IPS-18c (cell line): ENCODE measurements around the gene NALCN.

Source experiments
- H3K4me3 ChIP-seq: 2 replicates; pipeline ENCODE4 v1.7.0; 2013; ENCODE audit warnings: low read depth, mild to moderate bottlenecking, low read length, moderate library complexity; ENCODE audit not compliant: insufficient read depth
- H3K9me3 ChIP-seq: one replicate; pipeline ENCODE4 v1.6.1; 2013; ENCODE audit warnings: mild to moderate bottlenecking, low read length, moderate library complexity; ENCODE audit not compliant: control insufficient read depth, insufficient read depth

Gene NALCN

DNA sequence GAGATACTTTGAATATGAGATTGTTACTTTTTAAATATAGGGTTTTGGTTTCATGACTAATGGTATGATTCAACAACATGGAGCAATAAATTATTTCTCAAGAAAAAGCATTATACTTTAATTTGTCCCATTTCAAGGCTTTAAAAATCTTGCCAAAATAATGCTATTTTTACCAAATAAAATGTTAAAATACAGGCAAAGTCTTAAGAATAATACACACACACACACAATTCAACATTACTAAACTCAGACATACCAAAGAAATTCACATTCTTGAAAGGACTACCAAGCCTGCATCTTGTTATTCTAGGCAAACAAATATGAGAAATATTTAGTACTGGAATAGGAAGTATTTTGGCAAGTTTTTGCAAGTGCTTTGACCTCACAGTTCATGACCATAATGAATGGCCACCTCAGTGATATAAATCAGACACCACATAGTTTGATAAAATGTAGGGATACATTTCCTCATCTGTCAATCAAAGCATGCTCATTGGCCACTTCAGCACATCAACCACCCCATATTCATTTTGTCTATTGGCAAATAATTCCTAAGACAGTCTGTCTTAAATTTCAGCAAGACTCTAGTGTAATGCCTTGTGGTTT lies 107.2 kb downstream of the NALCN start:
- Histone ChIP-seq H3K4me3 (no peak overlapping the region), H3K9me3 (no peaks in the 10 kb centered on the region)

DNA sequence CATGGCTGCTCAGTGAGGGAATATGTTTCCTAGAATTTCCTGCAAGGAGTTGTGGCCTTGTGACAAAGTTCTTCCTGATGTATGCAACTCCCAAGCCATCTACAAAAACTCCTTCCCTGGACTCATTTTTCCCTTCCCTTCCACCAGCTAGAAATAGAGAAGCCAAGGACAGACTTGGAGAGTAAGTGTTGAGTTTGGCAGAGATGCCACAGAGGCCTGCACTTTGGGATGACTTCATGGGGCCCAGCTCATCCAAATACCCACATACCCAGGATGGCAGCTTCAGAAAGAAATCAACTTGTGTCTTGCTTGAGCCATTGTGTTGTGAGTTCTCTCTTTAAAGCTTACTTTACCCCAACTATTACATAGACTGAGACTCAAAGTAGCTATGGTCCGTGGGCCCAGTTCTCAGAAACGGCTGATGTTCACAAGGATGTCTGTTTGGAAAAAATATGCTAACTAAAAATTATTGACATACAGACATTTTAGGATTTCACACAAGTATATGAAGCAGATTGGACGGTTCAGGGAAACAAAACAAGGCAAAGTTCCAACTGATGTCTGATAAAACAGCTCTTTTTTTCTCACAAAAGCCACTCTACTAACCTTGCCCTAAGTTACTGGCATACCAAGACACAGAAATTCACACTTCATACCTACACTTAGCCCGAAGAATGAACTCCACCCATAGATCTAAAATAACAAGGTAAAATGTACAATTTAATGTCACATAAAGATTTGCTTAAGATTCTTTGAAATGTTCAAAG lies 107.9 kb downstream of the NALCN start:
- no peak overlapping the region for H3K4me3 ChIP-seq
- H3K9me3 ChIP-seq = no peaks in the 10 kb centered on the region

- Histone ChIP-seq H3K4me3 (no peak overlapping the region), H3K9me3 (no peaks in the 10 kb centered on the region)
These were observed 109.1 kb downstream of the NALCN start for GRCh38 chr13:101307181-101307701.

DNA sequence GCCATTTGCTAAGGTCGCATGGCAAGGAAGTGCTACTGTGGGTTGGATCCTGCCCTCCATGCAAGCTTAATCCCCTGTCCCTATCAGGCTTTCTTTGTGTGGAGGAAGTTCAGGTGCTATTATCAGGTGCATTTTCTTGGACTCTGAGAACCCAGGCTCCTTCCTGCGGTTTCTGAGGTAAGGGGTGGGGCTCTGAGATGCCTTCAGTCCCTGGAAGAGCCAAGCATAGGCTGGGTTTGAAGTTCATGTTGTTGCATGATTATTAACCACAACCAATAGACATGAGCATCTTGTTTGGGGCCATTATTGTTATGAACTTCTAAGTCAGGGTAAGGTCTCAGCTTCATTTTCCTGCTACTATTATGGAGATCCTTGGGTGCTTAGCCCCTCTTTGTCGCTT lies 109.5 kb downstream of the NALCN start:
- H3K4me3 ChIP-seq = no peak overlapping the region
- H3K9me3 ChIP-seq = no peaks in the 10 kb centered on the region

DNA sequence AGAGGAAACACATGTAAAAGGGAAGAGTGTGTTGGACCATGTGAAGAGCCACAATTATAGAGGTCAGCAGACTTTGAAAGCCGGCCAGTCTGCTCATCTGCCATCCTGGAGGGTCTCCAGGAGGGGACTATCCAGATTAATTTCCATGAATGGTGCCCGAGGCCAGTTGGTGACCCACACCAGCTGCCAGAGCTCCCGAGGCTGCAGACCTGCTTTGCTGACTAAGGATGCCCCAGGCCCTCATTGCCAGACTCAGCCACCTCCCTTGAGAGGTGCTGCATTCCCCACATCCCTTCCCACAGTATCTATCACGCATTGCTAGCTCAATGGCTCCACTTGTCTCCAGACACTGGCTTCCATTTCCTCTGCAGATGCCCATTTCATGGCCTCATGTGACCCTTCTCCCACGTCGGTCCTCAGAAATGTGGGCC lies 110.3 kb downstream of the NALCN start:
- H3K9me3 ChIP-seq = no peaks in the 10 kb centered on the region
- H3K4me3 ChIP-seq = no peak overlapping the region

- H3K4me3 ChIP-seq = no peak overlapping the region
- no peaks in the 10 kb centered on the region for H3K9me3 ChIP-seq
These were observed 112.8 kb downstream of the NALCN start for GRCh38 chr13:101303521-101303920.

- Histone ChIP-seq H3K4me3 (no peak overlapping the region), H3K9me3 (no peaks in the 10 kb centered on the region)
These were observed 115.3 kb downstream of the NALCN start for GRCh38 chr13:101301053-101301452.

DNA sequence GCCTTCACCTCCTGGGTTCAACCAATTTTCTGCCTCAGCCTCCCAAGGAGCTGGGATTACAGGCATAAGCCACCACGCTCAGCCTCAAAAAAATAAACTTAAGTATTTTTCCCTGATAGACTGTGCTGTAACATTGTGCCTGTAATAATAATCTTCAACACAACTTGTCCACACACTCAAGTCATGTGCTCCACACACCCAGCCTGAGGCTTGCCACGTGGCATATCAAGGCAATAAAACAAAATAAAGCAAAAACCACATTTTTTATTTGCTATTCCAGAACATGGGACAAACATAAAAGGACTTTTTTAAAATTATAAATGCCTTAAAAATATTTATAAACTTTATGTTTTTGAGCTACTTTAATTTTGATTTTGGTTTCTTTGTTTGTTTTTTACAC lies 115.8 kb downstream of the NALCN start:
- H3K4me3 ChIP-seq = no peak overlapping the region
- no peaks in the 10 kb centered on the region for H3K9me3 ChIP-seq

- no peak overlapping the region for H3K4me3 ChIP-seq
- no peaks in the 10 kb centered on the region for H3K9me3 ChIP-seq
These were observed 117.8 kb downstream of the NALCN start for GRCh38 chr13:101298517-101298916.

- Histone ChIP-seq H3K9me3 (no peaks in the 10 kb centered on the region), H3K4me3 (no peak overlapping the region)
These were observed 118.5 kb downstream of the NALCN start for GRCh38 chr13:101297794-101298193.

DNA sequence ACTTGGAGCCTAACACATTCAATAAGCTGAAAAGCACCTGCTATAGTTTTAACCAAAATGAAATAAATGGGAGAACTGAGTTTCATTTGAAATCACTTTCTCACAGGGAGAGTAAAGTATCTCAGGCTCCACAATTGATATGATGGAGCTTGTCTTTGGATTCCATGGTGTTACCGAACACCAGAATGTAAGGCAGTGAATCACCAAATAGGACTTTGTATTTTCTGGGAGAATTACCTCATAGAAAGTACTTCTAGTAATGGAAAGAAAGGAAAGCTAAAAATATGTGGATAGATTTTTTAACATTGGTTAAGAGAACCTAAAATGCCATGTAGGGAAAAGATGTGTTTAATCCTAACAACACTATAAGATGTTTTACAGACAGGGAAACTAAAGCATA lies 123.6 kb downstream of the NALCN start:
- H3K4me3 ChIP-seq = no peak overlapping the region
- H3K9me3 ChIP-seq = no peaks in the 10 kb centered on the region

GRCh38 chr13:101291646-101292515 lies 124.4 kb downstream of the NALCN start:
- H3K9me3 ChIP-seq = no peaks in the 10 kb centered on the region
- no peak overlapping the region for H3K4me3 ChIP-seq

- H3K4me3 ChIP-seq = no peak overlapping the region
- H3K9me3 ChIP-seq = no peaks in the 10 kb centered on the region
These were observed 125.1 kb downstream of the NALCN start for GRCh38 chr13:101291206-101291605.

DNA sequence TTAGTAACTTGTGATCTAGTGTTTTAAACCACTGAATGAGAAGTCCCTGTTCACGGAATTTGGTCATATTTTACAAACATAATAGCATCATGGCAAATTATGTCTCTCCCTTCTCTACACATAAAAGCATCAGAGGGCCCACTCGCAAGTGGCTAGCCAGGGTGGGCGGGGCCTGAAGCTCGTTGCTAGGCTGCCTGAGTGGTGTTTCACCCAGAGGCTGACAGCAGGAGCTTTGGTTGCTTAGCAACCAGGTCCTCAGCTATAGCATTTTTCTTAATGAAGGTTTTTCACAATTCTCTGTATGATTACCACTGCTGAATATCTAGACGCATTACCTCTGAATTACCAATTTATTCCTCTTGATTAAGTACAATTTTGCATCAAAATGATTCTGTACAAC lies 126.5 kb downstream of the NALCN start:
- no peak overlapping the region for H3K4me3 ChIP-seq

GRCh38 chr13:101283782-101284181 lies 132.5 kb downstream of the NALCN start:
- Histone ChIP-seq H3K9me3 (no peaks in the 10 kb centered on the region), H3K4me3 (no peak overlapping the region)

More for the DNA sequence above, 126.5 kb downstream of the NALCN start:
- H3K9me3 ChIP-seq = no peaks in the 10 kb centered on the region

DNA sequence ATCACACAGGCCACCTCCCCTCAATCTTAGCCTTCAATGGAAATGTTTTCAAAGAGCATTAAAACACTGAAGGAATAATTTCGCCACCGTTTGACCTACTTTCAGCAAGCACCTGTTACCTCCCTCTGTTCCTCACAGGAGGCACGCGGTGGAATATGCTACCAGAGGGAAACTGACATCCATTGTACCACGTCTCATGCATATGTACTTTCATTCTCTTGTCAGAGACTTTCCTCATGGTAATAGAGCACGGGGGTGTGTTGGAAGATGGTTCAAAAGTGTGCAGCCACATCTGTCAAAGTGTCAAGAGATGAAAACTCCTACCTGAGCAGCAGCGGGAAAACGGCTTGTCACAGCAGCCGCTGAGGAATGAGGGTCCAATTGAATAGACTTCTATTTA lies 143.4 kb downstream of the NALCN start:
- no peaks in the 10 kb centered on the region for H3K9me3 ChIP-seq
- H3K4me3 ChIP-seq = no peak overlapping the region

- H3K4me3 ChIP-seq = no peak overlapping the region
- no peaks in the 10 kb centered on the region for H3K9me3 ChIP-seq
These were observed 144.5 kb downstream of the NALCN start for GRCh38 chr13:101271681-101272245.
